Stromal cell of bone marrow (primary cell): ENCODE data around the gene KCNJ11.
A peak's percentile ranks its signal among the peaks of the same experiment; 100 is the strongest.

Source experiments
- DNase-seq: peaks from one replicate; pipeline ENCODE4 v3.0.0-alpha.2; 2012; ENCODE audit warnings: low read depth

Gene KCNJ11

GRCh38 chr11:17353821-17354600 lies 34.4 kb downstream of the KCNJ11 start:
- DNase-seq: no peak

GRCh38 chr11:17352950-17353820 lies 35.3 kb downstream of the KCNJ11 start:
- DNase-seq: peak; percentile 49

- DNase-seq: peak; percentile 48
Observed at GRCh38 chr11:17351510-17352176, 36.8 kb downstream of the KCNJ11 start, which contains the start of gene NCR3LG1. Gene NCR3LG1 (plus strand): TSS chr11:17351800. CDS start chr11:17351970, 170 bp downstream.

DNA sequence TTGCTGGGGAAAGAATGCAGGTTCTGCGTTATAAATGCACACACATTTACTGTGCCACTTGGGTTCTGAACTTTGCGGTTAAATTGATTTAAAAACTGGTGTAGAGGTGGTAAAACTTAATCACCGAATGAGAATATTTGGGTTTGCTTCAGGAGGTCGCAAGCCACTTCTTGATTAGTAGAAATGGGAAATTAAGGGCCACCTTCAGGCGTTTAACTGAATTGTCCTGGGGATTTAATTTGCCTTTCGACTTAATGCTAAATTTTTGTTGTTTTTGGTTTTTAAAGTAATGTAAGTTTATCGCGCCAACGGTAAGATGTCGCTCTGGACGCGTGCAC lies 37.3 kb downstream of the KCNJ11 start:
- DNase-seq: no peak

DNA sequence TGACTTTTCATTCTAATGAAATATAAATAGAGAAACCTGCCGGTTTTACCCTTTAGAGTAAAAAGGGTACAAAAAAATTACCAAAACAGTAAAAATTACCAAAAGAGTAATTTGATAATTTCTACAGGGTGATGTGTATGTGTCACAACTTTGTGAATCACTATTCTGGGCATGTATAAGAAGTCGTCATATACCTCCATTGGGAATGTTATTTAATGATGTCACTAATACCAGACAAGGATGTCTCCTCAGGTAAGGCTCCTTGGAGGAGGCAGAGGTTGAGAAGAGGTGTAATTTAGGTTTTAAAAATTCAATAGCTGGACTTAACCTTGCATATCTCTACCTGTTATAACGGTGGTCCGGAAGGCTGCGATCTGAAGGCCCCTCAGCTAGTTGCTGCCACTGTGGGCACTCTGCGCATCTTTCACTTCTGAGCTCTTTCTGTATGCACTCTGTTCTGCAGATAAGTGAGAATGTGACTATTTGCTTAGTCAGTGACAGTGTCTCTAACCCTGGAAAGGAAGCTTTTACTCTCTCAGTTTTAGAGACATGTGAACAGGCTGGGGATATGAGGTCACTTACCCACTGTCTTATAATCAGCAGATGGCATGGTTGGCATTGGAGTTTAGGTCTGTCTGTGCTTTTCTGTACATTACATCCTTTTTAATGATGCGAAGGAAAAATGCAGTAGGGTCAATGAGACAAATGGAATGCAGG lies 37.8 kb downstream of the KCNJ11 start:
- DNase-seq: no peak

DNA sequence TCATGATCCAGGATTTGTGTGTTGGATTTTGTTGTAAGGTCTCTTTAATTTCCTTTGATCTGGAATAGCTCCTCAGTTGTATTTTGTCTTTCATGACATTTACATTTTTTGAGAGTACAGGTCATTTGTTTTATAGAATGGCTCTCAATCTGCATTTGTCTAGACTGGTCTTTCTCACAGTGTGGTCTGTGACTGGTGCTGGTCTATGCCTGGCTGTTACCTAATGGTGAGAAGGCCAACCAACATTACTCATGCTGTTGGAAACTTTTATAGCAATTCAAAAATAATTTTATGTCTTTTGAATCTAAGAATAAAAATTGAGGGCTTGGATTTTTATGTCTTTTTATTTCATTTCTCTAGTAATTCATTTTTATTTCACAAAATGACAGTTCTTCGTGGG lies 40.8 kb downstream of the KCNJ11 start:
- no peak for DNase-seq

- DNase-seq: peak; percentile 91
Observed at GRCh38 chr11:17343907-17344306, 44.6 kb downstream of the KCNJ11 start.

- no peak for DNase-seq
Observed at GRCh38 chr11:17343257-17343656, 45.2 kb downstream of the KCNJ11 start.
